H9 (cell line): Measurements from ENCODE around the gene STK32C. TPM values are rescaled to one million over a fixed set of nuclear protein-coding genes. Genes with fewer than 3 reads are reported as not detected.
A peak's percentile ranks its signal among the peaks of the same experiment; 100 is the strongest.

ENCODE experiments used
- DNase-seq: peaks from one replicate; pipeline ENCODE4 v3.0.0-alpha.2; 2017
- H2AFZ ChIP-seq: one replicate; pipeline ENCODE4 v1.6.1; 2013; ENCODE audit warnings: mild to moderate bottlenecking, low read length, control low read depth, moderate library complexity
- H2AK5ac ChIP-seq: 2 replicates; pipeline ENCODE4 v1.6.1; 2013; ENCODE audit warnings: low read length, control low read depth, mixed read lengths; ENCODE audit not compliant: insufficient read length
- H2BK120ac ChIP-seq: one replicate; pipeline ENCODE4 v1.6.1; 2013; ENCODE audit warnings: low read depth, mild to moderate bottlenecking, low read length, control low read depth, inconsistent platforms; ENCODE audit not compliant: poor library complexity, severe bottlenecking
- H2BK12ac ChIP-seq: 2 replicates; pipeline ENCODE4 v1.6.1; 2013; ENCODE audit warnings: low read length, control low read depth, mixed read lengths, low read depth; ENCODE audit not compliant: insufficient read length
- H2BK15ac ChIP-seq: 2 replicates; pipeline ENCODE4 v1.6.1; 2013; ENCODE audit warnings: low read depth, low read length, control low read depth
- H2BK20ac ChIP-seq: one replicate; pipeline ENCODE4 v1.6.1; 2013; ENCODE audit warnings: low read depth, mild to moderate bottlenecking, low read length, control low read depth, inconsistent platforms; ENCODE audit not compliant: poor library complexity, severe bottlenecking
- H2BK5ac ChIP-seq: 2 replicates; pipeline ENCODE4 v1.6.1; 2013; ENCODE audit warnings: low read length, control low read depth, mixed read lengths; ENCODE audit not compliant: insufficient read length
- H3K14ac ChIP-seq: 2 replicates; pipeline ENCODE4 v1.6.1; 2013; ENCODE audit warnings: low read length, control low read depth; ENCODE audit not compliant: insufficient read depth
- H3K18ac ChIP-seq: 2 replicates; pipeline ENCODE4 v1.6.1; 2013; ENCODE audit warnings: low read depth, mild to moderate bottlenecking, mixed read lengths, low read length, control low read depth; ENCODE audit not compliant: insufficient read length
- H3K23ac ChIP-seq: 2 replicates; pipeline ENCODE4 v1.6.1; 2013; ENCODE audit warnings: low read length, control low read depth, mixed read lengths, low read depth; ENCODE audit not compliant: insufficient read length
- H3K23me2 ChIP-seq: 2 replicates; pipeline ENCODE4 v1.6.1; 2013; ENCODE audit warnings: low read depth, mild to moderate bottlenecking, mixed read lengths, low read length, control low read depth; ENCODE audit not compliant: insufficient read length, poor library complexity, severe bottlenecking
- H3K27ac ChIP-seq: 2 replicates; pipeline ENCODE4 v1.5.1; 2013; ENCODE audit warnings: low read length, control low read depth, mixed read lengths, low read depth; ENCODE audit not compliant: insufficient read length
- H3K27me3 ChIP-seq: 2 replicates; pipeline ENCODE4 v1.6.1; 2013; ENCODE audit warnings: low read length, control low read depth, inconsistent platforms; ENCODE audit not compliant: insufficient read depth
- H3K4ac ChIP-seq: 2 replicates; pipeline ENCODE4 v1.6.1; 2013; ENCODE audit warnings: low read depth, mild to moderate bottlenecking, control low read depth, inconsistent platforms, low read length, moderate library complexity
- H3K4me1 ChIP-seq: 2 replicates; pipeline ENCODE4 v1.6.1; 2013; ENCODE audit warnings: low read length, control low read depth, inconsistent platforms; ENCODE audit not compliant: insufficient read depth
- H3K4me2 ChIP-seq: 2 replicates; pipeline ENCODE4 v1.6.1; 2013; ENCODE audit warnings: low read length, control low read depth, mixed read lengths; ENCODE audit not compliant: insufficient read length, insufficient read depth
- H3K56ac ChIP-seq: 2 replicates; pipeline ENCODE4 v1.6.1; 2013; ENCODE audit warnings: low read depth, mild to moderate bottlenecking, mixed read lengths, low read length, control low read depth; ENCODE audit not compliant: insufficient read length
- H3K79me1 ChIP-seq: 2 replicates; pipeline ENCODE4 v1.6.1; 2013; ENCODE audit warnings: low read depth, mild to moderate bottlenecking, moderate library complexity, low read length, control low read depth, inconsistent platforms; ENCODE audit not compliant: insufficient read depth, poor library complexity, severe bottlenecking
- H3K79me2 ChIP-seq: 2 replicates; pipeline ENCODE4 v1.6.1; 2013; ENCODE audit warnings: low read length, control low read depth, inconsistent platforms; ENCODE audit not compliant: insufficient read depth
- H3K9ac ChIP-seq: 2 replicates; pipeline ENCODE4 v1.6.1; 2013; ENCODE audit warnings: low read length, control low read depth, mixed read lengths; ENCODE audit not compliant: insufficient read length; ENCODE audit errors: extremely low read depth
- H3K9me3 ChIP-seq: one replicate; pipeline ENCODE4 v1.6.1; 2013; ENCODE audit warnings: low read depth, low read length, inconsistent platforms; ENCODE audit not compliant: control insufficient read depth
- H3T11ph ChIP-seq: one replicate; pipeline ENCODE4 v1.6.1; 2013; ENCODE audit warnings: mild to moderate bottlenecking, low read length, control low read depth, inconsistent platforms
- H4K20me1 ChIP-seq: one replicate; pipeline ENCODE4 v1.6.1; 2013; ENCODE audit not compliant: control insufficient read depth, insufficient read length, insufficient read depth
- H4K5ac ChIP-seq: 2 replicates; pipeline ENCODE4 v1.6.1; 2013; ENCODE audit warnings: low read depth, mild to moderate bottlenecking, mixed read lengths, low read length, control low read depth; ENCODE audit not compliant: insufficient read length
- H4K8ac ChIP-seq: replicated peaks from 2 replicates; pipeline ENCODE4 v1.6.1; 2013; ENCODE audit warnings: low read length, control low read depth, mixed read lengths, low read depth; ENCODE audit not compliant: insufficient read length
- H4K91ac ChIP-seq: 2 replicates; pipeline ENCODE4 v1.6.1; 2013; ENCODE audit warnings: low read depth, mild to moderate bottlenecking, moderate library complexity, mixed read lengths, low read length, control low read depth; ENCODE audit not compliant: insufficient read length
- H3K27ac Mint-ChIP-seq, 3 experiments: 2 replicates in 2 of 3; 3 replicates in 1 of 3; pipeline ENCODE4 v1.8.0; 2020 to 2021; ENCODE audit warnings: mixed read lengths in 3 of 3, mild to moderate bottlenecking in 1 of 3, moderate library complexity in 1 of 3
- H3K27me3 Mint-ChIP-seq: 2 replicates; pipeline ENCODE4 v1.8.0; 2021; ENCODE audit warnings: low read depth, mild to moderate bottlenecking, moderate library complexity, mixed read lengths
- H3K36me3 Mint-ChIP-seq, 3 experiments: 2 replicates in 2 of 3; 3 replicates in 1 of 3; pipeline ENCODE4 v1.8.0; 2020 to 2021; ENCODE audit warnings: low read depth in 3 of 3, mixed read lengths in 3 of 3; ENCODE audit not compliant: insufficient read depth in 1 of 3
- H3K4me1 Mint-ChIP-seq, 2 experiments: 2 replicates each; pipeline ENCODE4 v1.8.0; 2020; ENCODE audit warnings: mixed read lengths in 2 of 2
- H3K4me3 Mint-ChIP-seq, 2 experiments: 2 replicates in 1 of 2; 3 replicates in 1 of 2; pipeline ENCODE4 v1.8.0; 2020 to 2021; ENCODE audit warnings: mild to moderate bottlenecking in 2 of 2, mixed read lengths in 2 of 2, moderate library complexity in 1 of 2
- H3K9me3 Mint-ChIP-seq, 2 experiments: 2 replicates in 1 of 2; 3 replicates in 1 of 2; pipeline ENCODE4 v1.8.0; 2020; ENCODE audit warnings: mild to moderate bottlenecking in 2 of 2, mixed read lengths in 2 of 2, moderate library complexity in 1 of 2
- CTCF ChIP-seq: fragments of 200-600 bp; sonication (generic); conservative IDR thresholded peaks from 3 replicates; pipeline ENCODE4 v1.8.0; 2021; ENCODE audit warnings: antibody characterized with exemption, mild to moderate bottlenecking
- WGBS: extraction: QIAGEN DNeasy Blood & Tissue Kit; methylation state at CpG from one replicate; pipeline ENCODE4 v1.1.7; 2013; ENCODE audit warnings: missing lambda C conversion rate, low lambda C conversion rate, mixed read lengths; ENCODE audit not compliant: insufficient read length; ENCODE audit errors: extremely low coverage; 5-methylcytosine and 5-hydroxymethylcytosine counted together
- total RNA-seq: library from RNA; stranded (reverse); gene quantifications from 2 replicates; pipeline ENCODE4 v1.2.1, GENCODE V29; 2021

Gene STK32C
- total RNA-seq, 1 experiment from 2014 or later: 11.3 TPM

- no peak overlapping the region for H3T11ph ChIP-seq
- no peak overlapping the region for H3K14ac ChIP-seq
- H2BK5ac ChIP-seq: no peak overlapping the region
- DNase-seq: no peak
- no peak overlapping the region for H2AFZ ChIP-seq
- no peak overlapping the region for H3K4me2 ChIP-seq
- H3K36me3 Mint-ChIP-seq: peaks cover 0 to 10% (median 0%) of the 10 kb centered on the region in 3 experiments; a peak in 3 of 7 replicates
- no peak overlapping the region for H3K18ac ChIP-seq
- no peak overlapping the region for H3K56ac ChIP-seq
- H2BK12ac ChIP-seq: no peak overlapping the region
- no peak overlapping the region for H2BK120ac ChIP-seq
- WGBS: no CpG with 5 or more reads among the region's 16 CpGs
- H3K27ac Mint-ChIP-seq: 0 out of 7 replicates have a peak overlapping the region, but pooled peaks of 1 of the 3 experiments have one; percentile 23
- H3K79me1 ChIP-seq: no peaks in the 10 kb centered on the region
- H3K79me2 ChIP-seq: no peaks in the 10 kb centered on the region
- no peak overlapping the region for H4K91ac ChIP-seq
- no peak overlapping the region for H4K5ac ChIP-seq
- no peak overlapping the region for H3K27ac ChIP-seq
- peaks cover 0 to 6% of the 10 kb centered on the region in 2 experiments; a peak in 3 of 4 replicates for H3K4me1 Mint-ChIP-seq
- H2BK20ac ChIP-seq: no peak overlapping the region
- no peak overlapping the region for H3K4me3 Mint-ChIP-seq
- H3K23me2 ChIP-seq: no peaks in the 10 kb centered on the region
- no peak overlapping the region for H4K8ac ChIP-seq
- H3K27me3 ChIP-seq: no peaks in the 10 kb centered on the region
- H3K9me3 ChIP-seq: no peaks in the 10 kb centered on the region
- H3K23ac ChIP-seq: no peak overlapping the region
- no peak overlapping the region for H3K9ac ChIP-seq
- no peaks in the 10 kb centered on the region for H3K27me3 Mint-ChIP-seq
- no peak overlapping the region for H2BK15ac ChIP-seq
- no peak overlapping the region for H2AK5ac ChIP-seq
- H3K4me1 ChIP-seq: no peaks in the 10 kb centered on the region
- H3K9me3 Mint-ChIP-seq: peaks cover 11 to 12% of the 10 kb centered on the region in 2 experiments
- no peak for TF ChIP-seq CTCF
- H4K20me1 ChIP-seq: peaks cover 3% of the 10 kb centered on the region
- H3K4ac ChIP-seq: no peak overlapping the region
Measured at GRCh38 chr10:132264306-132264950, 43.3 kb downstream of the STK32C start.
